NOMO-1 treated with DMSO at 0.1 percent for 48 hours (cell line): Measurements from ENCODE around the gene EML1.

Experiments used
- DNase-seq: peaks from one replicate; lab custom pipeline; 2025; ENCODE audit not compliant: unreplicated experiment; lab: John Stamatoyannopoulos, UW

EML1 gene

DNA sequence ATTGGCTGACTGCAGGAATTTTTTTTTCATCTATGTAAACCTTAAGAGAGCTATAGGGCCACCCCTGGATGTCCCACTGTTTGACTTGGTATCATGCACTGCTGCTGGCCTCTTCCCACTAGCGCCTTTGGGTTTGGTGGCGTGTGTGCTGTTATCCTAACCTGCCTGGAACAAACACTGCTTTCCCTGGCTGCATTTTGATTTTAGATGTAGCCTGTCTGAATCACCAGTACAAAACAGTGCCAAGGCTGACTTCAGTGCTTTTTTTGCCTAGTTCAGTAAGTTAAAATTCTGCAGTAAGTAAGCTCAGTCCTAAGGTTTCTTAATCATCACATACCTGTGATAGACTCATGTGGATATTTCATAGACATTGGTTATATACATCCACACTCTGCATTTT, 99.2 kb downstream of the EML1 start:
- DNase-seq: no peak

DNA sequence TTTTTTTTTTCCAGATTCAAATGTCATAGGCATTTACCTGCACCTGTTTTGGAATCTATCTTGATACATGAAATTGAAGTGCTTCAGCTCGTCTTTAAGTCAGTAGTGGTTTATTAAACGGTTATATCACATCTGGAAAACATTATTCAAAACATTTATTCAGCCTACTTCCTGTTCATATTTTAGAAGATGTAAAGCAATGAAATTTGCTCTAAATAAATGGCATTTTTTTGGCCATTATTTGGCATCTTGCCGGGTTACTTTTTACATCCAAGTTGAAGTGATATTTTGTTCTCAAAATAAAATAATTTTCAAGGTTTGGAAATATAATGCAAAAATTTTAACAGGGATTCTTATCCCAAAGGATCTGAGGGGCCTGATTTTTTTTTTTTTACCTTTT, 103.1 kb downstream of the EML1 start:
- DNase-seq: no peak

DNA sequence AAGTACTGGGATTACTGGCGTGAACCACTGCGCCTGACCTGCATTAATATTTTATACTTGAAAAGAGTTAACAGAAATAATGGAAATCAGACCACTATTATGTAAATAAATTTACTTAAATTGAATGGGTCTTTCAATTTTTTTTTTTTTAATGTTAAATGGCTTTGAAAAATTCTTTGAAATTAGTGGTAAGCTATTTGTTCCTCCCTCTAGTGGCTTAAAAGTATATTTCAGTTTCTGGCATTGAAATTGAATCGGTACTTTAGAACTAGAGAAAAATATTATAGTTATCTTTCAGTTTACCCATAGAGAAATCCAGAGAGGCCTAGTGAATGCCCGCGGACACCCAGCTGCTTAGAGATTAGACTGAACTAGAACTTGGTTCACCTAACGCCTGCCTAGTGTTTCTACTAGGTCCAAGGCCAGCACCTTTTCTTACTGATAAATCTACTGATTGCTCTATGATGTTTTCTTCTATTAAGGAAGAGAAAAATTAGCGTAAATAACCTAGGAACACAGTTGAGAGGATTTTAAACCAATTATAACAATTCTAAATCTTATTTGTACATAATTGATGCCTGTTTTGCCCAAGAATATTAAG, 106.5 kb downstream of the EML1 start:
- DNase-seq: peak; percentile 38

DNA sequence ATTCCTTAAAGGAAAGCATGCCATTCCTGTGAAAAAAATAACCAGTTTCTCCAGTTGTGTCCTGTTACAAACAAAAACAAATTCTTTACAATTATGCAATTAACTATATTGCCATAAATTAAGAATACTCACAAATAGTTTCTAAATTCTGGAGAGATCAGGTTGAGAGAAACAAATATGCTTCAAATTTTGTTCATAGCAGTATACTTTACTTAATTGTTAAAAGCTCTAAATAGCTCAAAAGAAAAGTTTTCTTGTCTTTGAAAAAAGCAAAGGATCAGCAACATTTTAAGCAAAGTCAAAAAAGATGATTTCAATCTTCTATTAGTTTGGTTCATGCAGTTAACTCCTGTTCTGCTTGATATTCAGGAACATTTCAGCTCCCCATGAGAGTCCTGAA, 109.7 kb downstream of the EML1 start:
- DNase-seq: no peak

DNA sequence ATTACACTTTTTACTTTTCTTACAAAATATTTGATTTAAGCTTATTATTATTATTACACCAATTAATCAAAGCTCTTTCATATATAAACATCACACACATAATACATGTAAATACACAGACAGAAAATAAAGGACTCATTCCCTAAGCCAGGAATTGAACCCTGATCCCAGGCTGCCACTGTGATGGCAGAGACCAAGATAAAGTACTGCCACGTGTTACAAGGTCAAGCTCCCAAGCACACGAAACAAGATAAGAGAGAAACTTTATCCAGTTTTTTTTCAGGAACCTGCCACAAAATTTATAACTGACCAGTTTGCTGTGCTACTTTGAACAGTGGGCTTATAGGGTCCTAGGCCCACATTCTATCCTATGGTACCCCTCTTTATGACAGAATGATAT, 111.3 kb downstream of the EML1 start:
- no peak for DNase-seq

DNA sequence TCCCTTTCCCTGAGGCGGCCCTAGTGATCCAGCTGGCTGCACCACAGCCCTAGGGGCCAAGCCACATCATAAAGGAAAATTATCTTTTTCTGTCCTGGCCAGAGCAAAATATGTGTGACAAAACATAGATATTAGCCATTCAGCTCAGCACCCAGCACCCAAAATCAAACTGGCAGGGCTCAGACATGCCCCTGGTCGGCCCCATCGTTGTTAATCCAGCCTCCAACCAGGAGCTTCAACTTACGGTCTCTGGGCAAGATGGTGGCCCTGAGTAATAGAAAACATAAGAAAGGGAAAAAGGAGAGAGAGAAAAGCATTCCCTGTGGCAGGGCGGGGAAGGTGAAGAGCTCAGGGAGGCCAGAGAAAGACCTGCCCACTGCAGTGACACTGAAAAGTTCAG, 111.9 kb downstream of the EML1 start:
- DNase-seq: no peak

DNA sequence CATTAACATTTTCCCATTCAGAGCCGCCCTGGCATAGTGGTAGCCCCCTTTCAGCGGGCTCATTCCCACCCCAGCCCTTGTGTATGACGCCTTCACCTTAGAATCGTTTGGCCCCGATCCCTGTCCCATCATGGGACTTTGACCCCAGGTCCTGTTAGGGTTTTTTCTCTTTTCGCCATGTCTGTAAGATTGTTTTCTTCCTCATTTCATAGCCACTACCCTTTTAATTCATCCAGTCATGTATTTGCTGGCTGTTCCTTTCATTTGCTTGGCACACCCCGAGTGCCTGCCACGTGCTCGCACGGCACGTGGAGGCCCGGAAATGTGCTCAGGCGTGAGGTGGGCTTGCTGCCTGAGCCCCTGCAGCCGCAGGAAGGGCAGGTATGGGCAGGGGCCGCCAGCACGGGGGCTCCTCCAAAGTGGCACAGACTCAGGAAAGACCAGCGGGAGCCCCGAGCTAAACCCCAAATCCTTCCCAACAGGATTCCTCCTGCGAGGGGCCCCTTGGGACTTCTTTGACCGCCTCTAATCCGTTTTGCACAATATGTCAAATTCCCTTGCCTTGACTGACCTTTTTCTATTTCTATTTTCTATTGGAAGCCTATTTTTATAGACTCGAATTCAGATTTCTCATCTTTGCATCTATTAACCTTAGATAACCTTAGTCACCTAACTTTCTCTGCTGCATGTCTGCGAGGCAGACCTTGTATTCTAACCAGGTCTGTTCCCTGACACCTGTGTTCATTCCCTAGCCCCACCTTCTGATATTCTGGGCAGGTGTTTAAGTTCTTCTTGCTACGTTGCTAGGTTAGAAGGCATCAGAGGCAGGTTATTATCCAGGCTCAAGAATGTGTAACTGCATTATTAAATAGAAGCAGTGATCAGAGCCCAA, 114.8 kb downstream of the EML1 start:
- no peak for DNase-seq

DNA sequence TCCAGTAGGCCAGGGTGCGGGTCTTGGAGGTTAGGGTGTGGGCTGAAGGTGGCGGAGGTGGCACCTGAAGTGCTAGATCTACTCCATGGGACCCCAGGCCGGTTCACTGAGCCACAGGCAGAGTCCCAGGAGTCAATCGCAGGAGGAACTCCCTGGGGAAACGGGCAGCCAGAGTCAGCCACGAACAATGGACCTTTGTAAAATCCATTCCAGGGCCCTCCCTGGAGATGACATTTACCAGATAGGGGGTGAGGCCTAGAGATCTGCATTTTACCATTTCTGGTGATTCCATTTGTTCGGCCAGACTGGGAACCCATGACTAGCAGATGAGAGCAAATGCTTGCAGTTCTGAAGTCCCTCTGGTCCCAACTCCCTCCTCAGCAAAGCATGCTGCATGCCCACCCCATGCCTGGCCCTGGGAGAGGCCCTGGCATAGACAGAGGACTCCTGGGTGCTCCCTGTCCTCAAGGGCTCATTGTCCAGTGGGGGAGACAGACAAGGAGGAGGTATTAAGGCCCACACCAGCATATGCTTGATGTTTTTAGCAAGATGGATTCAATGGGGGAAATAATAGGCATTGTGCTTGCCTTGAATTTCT, 115.5 kb downstream of the EML1 start:
- DNase-seq: no peak

DNA sequence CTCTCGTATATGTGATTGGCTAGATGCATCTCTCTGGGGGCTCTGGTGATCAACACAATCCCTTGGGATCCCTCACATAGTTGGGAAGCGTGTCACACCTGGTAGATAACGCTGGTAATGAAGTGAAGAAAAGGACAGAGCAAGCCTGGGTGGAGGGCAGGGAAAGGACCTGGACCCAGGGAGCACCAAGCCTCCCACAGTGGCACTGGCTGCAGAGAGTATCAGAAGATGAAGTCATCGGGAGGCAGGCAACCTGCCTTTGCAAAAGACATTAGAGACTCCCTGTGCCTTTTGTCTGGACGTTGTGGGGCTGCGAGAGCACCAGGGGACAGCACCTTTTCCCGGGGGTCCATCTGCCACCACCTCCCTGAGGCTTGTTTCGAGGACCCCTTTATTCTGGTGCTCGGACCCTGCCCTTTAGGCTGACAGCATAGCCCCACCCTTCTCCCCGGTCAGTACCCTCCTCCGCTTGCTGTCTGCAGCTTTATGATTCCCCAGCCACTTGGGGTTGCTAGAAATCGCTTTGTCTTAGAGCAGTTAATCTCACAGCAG, 116.4 kb downstream of the EML1 start:
- no peak for DNase-seq

DNA sequence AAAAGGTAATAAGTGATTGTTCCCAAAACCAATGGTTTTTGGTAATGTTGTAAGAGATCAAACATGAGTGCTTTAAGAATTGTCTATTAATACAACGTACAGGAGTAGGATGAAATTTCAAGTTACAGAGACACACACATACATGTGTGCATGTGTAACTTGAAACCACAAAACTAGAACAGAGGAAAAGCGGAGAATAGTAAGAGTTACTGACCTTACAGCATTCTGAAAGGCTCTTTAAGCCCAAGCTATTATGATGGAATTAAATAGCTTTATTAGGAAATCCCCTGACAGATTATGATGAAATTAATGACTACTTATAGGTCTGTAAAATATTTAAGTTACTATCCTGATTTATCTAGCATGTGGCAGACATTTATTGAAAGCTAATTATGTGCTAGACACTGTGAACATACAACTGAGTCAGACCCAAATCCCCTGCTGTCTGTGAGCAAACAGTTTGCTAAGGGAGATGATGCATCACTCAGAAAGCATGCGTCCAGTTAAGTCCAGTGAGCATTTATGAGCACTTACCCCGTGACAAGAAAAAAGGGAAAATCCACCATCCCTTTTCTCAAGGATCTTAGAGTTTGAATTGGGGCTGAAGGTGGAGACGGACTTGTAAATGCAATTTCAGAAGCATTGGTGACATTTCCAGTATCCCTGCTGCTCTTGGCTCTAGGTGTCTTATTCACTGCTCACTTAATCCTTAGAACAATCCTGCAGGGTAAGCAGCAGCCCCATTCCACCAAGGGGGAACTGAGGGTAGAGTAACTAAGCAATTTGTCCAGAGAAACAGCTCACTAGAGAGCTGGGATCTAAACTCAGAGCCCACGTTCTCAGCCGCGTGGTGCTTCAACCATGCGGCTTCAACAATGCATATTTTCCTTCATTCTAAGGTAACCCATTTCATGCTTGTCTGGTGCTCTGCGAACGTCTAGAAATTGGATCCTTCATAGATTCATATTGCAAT, 117.4 kb downstream of the EML1 start:
- no peak for DNase-seq

DNA sequence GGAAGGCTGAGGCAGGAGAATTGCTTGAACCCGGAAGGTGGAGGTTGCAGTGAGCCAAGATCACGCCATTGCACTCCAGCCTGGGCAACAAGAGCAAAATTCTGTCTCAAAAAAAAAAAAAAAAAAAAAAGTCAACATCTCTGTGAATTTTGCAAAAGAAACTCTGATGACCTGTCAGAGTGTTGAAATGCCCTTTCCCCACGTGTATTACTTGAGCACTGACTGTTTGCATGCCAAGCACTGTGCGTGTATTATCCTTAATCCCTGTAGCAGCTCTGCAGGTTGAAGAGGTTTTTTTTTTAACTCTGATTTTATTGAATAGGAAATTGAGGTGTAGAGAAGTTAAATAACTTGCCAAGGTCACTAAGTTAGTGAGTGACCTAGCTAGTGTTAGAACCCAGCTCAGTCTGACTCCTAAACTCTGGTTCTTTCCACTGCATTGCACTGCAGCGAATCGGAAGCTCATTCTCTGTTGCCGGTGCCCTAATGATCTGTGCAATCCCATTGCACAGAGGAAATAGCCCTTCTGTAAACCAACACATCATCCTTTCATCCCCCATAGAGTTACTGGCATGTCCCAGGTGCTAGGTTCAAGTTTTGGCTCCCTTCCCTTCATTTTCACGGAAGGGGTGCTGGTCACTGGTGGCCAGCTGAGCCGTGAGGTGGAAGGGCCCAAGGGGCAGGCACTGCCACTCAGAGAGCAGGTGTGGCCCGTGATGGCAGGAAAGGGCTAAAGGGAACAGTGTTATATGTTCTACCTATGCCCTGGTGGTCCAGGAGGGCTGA, 122.3 kb downstream of the EML1 start:
- DNase-seq: no peak

DNA sequence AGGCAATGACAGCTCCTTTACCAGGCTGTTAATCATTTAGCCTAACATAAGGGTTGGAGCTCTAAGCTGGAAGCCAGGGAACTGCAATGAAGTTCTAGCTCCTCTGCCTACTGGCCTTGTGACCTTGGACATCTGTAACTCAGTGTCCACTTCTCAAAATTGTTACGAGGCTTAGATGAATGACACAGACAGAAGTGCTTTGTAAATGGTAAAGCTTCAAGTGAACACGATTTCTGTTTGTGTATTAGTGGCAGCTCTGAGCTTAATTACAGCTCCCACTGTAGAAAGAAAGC, 122.8 kb downstream of the EML1 start:
- no peak for DNase-seq

DNA sequence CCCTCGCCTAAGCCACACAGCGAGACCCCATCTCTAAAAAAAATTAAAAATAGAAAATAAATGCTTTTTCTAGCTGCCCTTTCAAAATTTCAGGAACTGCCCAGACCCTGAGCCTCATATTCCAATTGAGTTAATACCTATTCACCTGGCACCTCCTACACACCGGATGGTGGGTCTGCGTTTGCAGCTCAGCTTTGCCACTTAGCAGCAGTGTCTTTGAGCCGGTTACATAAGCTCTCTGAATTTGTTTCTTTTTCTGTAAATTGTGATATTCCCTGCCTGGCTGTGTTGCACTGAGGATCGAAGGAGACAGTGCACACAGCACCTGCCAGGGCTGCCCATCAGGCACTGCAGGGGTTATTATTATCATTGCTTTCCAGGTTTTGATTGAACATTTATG, 125.6 kb downstream of the EML1 start:
- DNase-seq: no peak

DNA sequence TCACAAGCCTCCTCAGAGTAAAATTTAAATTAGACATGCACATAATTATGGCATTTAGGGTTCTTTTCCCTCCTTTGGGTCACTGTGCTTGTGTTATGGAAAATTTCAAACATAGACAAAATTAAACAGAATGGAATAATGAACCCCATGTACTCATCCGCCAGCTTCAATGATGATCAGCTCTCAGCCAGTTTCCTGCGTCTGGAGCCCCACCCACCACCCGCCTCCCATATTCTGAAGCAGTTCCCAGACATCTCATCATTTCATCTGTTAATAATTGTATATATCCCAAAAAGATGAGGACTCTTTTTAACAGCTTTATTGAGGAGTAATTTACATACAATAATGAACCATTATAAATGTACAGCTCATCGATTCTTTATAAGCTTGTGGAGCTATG, 128.2 kb downstream of the EML1 start:
- no peak for DNase-seq

DNA sequence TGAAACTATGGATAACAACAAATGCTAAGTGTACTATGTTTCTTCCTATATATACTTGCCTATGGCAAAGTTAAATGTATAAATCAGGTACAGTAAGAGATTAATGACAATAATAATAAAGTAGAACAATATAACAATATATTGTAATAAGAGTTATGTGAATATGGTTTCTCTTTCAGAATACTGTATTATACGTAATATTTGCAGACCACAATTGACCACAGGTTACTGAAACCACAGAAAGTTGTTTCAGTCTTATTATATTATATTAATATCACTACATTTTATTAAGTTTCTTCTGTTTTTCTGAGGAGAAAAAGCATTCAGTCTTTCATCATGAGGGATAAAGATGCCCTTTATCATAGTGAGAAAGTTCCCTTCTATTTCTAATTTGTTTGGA, 131.2 kb downstream of the EML1 start:
- no peak for DNase-seq

DNA sequence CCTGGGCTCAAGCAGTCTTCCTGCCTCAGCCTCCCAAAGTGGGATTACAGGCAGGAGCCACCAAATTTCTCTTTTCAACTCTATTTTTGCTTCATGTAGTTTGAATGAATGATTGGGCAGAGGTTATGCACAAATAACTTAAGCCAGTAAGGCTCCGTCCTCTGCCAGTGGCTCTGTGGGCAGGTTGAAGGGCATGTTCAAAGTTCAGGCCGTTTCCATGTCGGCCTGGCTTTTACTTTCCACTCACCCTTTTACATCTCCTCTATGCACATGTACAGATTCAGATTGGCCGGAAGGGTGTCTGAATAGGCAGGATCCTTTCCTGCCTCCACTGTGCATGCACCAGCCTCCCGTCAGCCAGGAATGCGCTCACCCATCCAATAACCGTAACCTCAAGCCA, 132.3 kb downstream of the EML1 start:
- no peak for DNase-seq

DNA sequence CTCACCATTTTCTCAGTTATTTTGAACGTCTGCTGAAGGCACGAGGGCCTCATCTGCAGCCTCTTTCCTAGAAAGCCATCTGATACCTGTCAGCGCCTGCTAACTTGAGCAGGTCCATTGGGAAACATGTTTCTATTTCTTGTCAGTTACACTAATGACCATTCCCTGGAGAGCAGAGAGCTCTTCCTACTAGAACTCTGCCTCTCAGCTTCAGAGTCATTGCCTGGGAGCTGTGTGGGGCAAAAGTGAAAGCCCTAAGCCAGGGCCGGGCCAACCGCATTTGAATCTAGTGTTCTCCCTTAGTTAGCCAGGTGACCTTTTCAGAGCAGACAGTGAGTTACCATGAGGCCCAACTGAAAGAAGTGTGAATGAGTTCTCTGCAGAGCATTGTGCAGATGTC, 135.8 kb downstream of the EML1 start:
- DNase-seq: no peak

DNA sequence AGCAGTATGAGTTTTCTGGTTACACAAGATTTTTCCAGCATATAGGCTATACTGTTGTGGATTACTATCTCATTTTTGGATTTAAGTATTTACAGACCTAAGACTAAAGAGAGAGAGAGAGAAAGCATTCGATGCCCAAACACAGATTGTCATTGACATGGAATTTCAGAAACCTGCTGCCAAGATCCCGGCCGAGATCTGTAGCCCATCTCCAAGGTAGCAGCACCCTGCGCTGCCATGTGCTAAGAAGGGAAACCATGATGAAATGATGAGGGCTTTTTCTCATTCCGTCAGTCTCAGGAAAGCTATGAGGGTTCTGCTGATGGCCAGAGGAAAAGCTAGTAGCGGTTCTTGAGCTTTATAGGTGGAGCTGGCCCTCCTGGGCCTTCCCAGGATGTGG, 136.4 kb downstream of the EML1 start:
- no peak for DNase-seq

DNA sequence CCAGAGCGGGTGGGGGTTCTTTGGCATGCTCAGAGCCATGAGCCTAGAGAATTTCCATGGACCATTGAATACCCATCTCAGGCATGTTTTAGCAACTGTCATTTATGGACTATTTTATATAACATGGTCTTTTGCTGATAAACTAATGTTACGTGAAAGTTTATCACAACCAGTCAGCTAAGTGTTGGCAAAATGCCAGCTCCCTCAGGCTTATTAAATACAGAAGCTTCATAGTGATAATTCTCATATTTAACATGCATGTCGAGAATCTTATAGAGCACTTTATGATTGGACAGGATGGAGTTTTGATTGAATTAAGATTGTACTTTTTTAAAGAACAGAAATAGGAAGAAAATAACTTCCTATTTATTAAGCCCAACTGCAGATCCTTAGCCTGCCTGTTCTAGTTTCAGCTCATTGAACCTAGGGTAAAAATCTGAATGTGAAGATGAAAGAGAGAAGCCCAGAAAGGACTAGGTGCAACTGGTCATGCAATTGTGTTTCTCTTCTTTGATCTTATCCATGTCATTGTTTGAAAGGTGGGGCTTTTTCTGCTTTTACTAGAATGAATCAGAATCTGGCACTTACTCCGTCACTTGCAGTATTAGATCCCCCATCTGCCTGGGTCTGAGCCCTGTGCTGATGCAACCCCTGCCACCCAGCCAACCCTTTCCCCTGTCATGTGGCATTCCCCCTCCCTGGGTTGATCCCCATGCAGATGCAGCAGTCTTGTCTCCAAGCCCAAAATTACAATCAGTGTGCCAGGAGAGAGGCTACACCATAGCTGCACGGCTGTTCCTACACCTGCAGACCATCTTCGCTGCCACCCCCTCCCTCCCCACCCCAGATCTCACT, 137.4 kb downstream of the EML1 start:
- no peak for DNase-seq
